ENCODE results near the gene STAG2.

DNA sequence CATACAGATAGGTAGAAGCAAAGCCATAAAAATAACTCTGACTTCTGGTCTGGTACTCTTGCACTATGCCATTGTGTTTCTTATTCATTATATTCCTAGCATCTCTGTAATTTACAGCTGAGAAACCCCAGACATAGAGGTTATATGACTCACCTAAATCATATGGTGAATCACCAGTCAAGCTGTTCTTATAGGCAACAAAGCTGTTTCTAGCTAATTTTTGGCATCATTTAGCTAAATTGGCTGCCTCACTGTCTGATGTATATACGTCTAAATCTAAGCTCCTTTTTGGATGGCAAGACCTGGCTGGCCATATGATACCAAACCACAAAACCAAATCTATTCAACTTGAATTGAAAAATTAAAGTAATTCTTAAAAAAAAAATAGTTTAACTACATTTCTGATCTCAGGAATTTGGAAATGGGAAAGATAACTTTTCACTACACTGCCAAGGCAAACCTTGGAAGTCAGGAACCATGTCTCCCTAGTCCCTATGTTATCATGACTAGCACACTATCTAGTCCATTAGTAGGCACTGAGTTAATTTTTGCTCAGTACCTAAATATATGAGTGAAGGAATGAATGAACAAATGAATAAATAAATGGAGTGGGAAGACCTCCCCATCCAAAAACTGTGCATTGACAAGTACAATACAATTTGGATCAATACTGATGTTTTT is 41.3 kb upstream of the STAG2 start:
- no peak for TF ChIP-seq POLR2A (IDR thresholded peaks at IDR 0.05; ENCODE audit: low read depth, low read length)
- no peak for TF ChIP-seq POLR2AphosphoS5 (IDR thresholded peaks at IDR 0.05; ENCODE audit: low read depth, low read length)
- no peak for TF ChIP-seq TAF1 (IDR thresholded peaks at IDR 0.05; ENCODE audit: low read depth, low read length)
- no peak for TF ChIP-seq PAX5 (IDR thresholded peaks at IDR 0.05; ENCODE audit: insufficient read depth, low read length, severe bottlenecking)
- TF ChIP-seq POU2F2 (IDR thresholded peaks at IDR 0.05; ENCODE audit: low read depth, low read length): no peak
- TF ChIP-seq SPI1 (IDR thresholded peaks at IDR 0.05; ENCODE audit: low read depth, low read length): no peak

All from GM12891 (cell line).